Caco-2 (cell line): Measurements from ENCODE around the gene ITGB1. TPM values are rescaled to one million over a fixed set of nuclear protein-coding genes. Genes with fewer than 3 reads are reported as not detected.

Experiments
- BruUV-seq: library from RNA; stranded (reverse); fragments of 400-500 nt; replicated peaks from 2 replicates; lab custom pipeline; 2021; lab: Mats Ljungman, UMichigan
- CTCF ChIA-PET: fragments of 300-600 bp; sonication (Branson Sonifier 250); formaldehyde crosslinking; loops from one replicate; lab custom pipeline; 2022; ENCODE audit warnings: antibody characterized with exemption; lab: Charles Lee
- POLR2A ChIA-PET: fragments of 300-600 bp; sonication (Branson Sonifier 250); formaldehyde crosslinking; loops from one replicate; lab custom pipeline; 2022; ENCODE audit warnings: antibody characterized with exemption; lab: Charles Lee
- DNase-seq, 2 experiments: peaks; one replicate each; pipeline versions ENCODE4 v3.0.0 to v3.0.0-alpha.2; 2020 to 2022
- H3K27me3 ChIP-seq: replicated peaks from 2 replicates; pipeline ENCODE4 v1.6.0; 2011; ENCODE audit warnings: low read length; ENCODE audit not compliant: control insufficient read depth, insufficient read depth
- H3K36me3 ChIP-seq: 2 replicates; pipeline ENCODE4 v1.5.1; 2011; ENCODE audit warnings: low read length; ENCODE audit not compliant: control insufficient read depth, insufficient read depth
- H3K4me1 ChIP-seq: fragments of 250-450 bp; sonication (Bioruptor Pico); 2 replicates; pipeline ENCODE4 v1.5.1; 2020; ENCODE audit warnings: mild to moderate bottlenecking
- H3K4me3 ChIP-seq: 2 replicates; pipeline ENCODE4 v1.5.1; 2011; ENCODE audit warnings: low read depth, mild to moderate bottlenecking, control low read depth, low read length
- H3K9me3 ChIP-seq: fragments of 250-450 bp; sonication (Bioruptor Pico); 2 replicates; pipeline ENCODE4 v1.5.1; 2020; ENCODE audit warnings: mild to moderate bottlenecking, moderate library complexity
- H3K27ac Mint-ChIP-seq: one replicate; pipeline ENCODE4 v1.8.0; 2022; ENCODE audit warnings: mixed read lengths; ENCODE audit not compliant: unreplicated experiment
- H3K27me3 Mint-ChIP-seq: one replicate; pipeline ENCODE4 v1.8.0; 2022; ENCODE audit warnings: mixed read lengths; ENCODE audit not compliant: insufficient read depth, unreplicated experiment
- H3K36me3 Mint-ChIP-seq: one replicate; pipeline ENCODE4 v1.8.0; 2022; ENCODE audit warnings: mild to moderate bottlenecking, mixed read lengths; ENCODE audit not compliant: insufficient read depth, unreplicated experiment
- H3K4me1 Mint-ChIP-seq: one replicate; pipeline ENCODE4 v1.8.0; 2022; ENCODE audit warnings: low read depth, mixed read lengths; ENCODE audit not compliant: unreplicated experiment
- H3K4me3 Mint-ChIP-seq: one replicate; pipeline ENCODE4 v1.8.0; 2022; ENCODE audit warnings: mild to moderate bottlenecking, moderate library complexity, mixed read lengths; ENCODE audit not compliant: unreplicated experiment
- H3K9me3 Mint-ChIP-seq: one replicate; pipeline ENCODE4 v1.8.0; 2022; ENCODE audit warnings: mixed read lengths; ENCODE audit not compliant: unreplicated experiment
- CTCF ChIP-seq, 2 experiments: fragments of 200-600 bp in 1 of 2; IDR thresholded peaks; 1 replicate in 1 of 2; 2 replicates in 1 of 2; pipeline versions ENCODE4 v1.5.1 to v1.8.0; 2011 to 2022; ENCODE audit warnings: antibody characterized with exemption in 1 of 2, control low read depth in 1 of 2, inconsistent platforms in 1 of 2, low read depth in 1 of 2, low read length in 1 of 2, mild to moderate bottlenecking in 1 of 2, moderate library complexity in 1 of 2; ENCODE audit not compliant: insufficient read depth in 1 of 2, severe bottlenecking in 1 of 2, unreplicated experiment in 1 of 2
- intact Hi-C: fragments of 100-400 bp; cut with micrococcal nuclease; formaldehyde crosslinking; loops from one replicate; pipeline ENCODE4 v1.10.0; 2022; ENCODE audit not compliant: unreplicated experiment
- total RNA-seq: library from RNA; stranded (reverse); gene quantifications from 2 replicates; pipeline ENCODE4 v1.2.3, GENCODE V29; 2022

ITGB1 gene
- total RNA-seq, 1 experiment from 2014 or later = 474 TPM

- H3K4me1 ChIP-seq = peaks cover 74% of the 10 kb centered on the region
- no peak for DNase-seq
- ChIA-PET POLR2A (interaction anchor here (1.4 kb wide), 1 partner anchor 29 kb away, joined by 4 read pairs; no protein-coding TSS in a partner anchor), CTCF (interaction anchor here (1.5 kb wide), 1 partner anchor 58 kb away, joined by 4 read pairs; no protein-coding TSS in a partner anchor)
- intact Hi-C loops = loop anchor here (10.0 kb wide), 1 partner anchor 314 kb away; no protein-coding TSS in a partner anchor
- Mint-ChIP-seq H3K4me1 (peaks cover 70% of the 10 kb centered on the region), H3K36me3 (peaks cover 9% of the 10 kb centered on the region), H3K27me3 (no peaks in the 10 kb centered on the region), H3K9me3 (no peaks in the 10 kb centered on the region), H3K27ac (peak overlapping the region; percentile 48), H3K4me3 (peak overlapping the region; percentile 54)
- H3K9me3 ChIP-seq = no peaks in the 10 kb centered on the region
- no peaks in the 10 kb centered on the region for H3K27me3 ChIP-seq
- no peaks in the 10 kb centered on the region for H3K36me3 ChIP-seq
- peak overlapping the region; percentile 11; the same call in 1 of the 2 replicates for H3K4me3 ChIP-seq
- TF ChIP-seq CTCF (IDR thresholded peaks at IDR 0.05; ENCODE audit: insufficient read depth in 1 of 2, low read depth in 1 of 2, low read length in 1 of 2, severe bottlenecking in 1 of 2, unreplicated experiment in 1 of 2) = no peak
- BruUV-seq = no TSS peak
These were observed 6.9 kb downstream of the ITGB1 start for GRCh38 chr10:32951111-32951510.

DNA sequence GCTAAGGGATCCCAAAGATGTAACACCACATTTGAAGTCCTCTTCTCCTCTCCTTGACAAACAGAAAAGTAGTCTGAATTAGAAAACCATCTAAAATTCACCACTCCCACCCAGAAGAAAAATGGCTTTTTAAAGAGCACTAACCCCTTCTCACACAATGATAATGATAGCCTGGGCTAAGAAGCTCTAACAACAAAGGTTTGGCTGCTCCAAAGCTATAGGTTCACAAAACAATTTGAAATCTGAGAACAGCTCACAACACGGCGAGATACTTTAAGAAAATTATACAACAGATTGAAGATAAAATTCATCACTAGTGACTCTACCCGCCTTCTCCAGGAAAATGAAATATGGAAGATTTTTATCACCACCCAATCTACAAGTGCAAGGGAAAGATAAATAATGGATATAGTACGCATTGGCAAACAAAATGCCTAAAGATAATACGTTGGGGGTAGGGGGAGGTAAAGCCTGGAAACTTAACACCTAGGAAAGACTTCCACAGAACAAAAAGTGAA lies 7.4 kb downstream of the ITGB1 start:
- ChIA-PET CTCF (interaction anchor here (1.5 kb wide), 1 partner anchor 58 kb away, joined by 4 read pairs; no protein-coding TSS in a partner anchor), POLR2A (interaction anchor here (1.4 kb wide), 1 partner anchor 30 kb away, joined by 4 read pairs; no protein-coding TSS in a partner anchor)
- peaks cover 74% of the 10 kb centered on the region for H3K4me1 ChIP-seq
- H3K9me3 Mint-ChIP-seq = no peaks in the 10 kb centered on the region
- no peaks in the 10 kb centered on the region for H3K9me3 ChIP-seq
- intact Hi-C loops = loop anchor here (10.0 kb wide), 1 partner anchor 314 kb away; no protein-coding TSS in a partner anchor
- no peaks in the 10 kb centered on the region for H3K27me3 ChIP-seq
- H3K27me3 Mint-ChIP-seq = no peaks in the 10 kb centered on the region
- H3K4me1 Mint-ChIP-seq = peaks cover 68% of the 10 kb centered on the region
- H3K36me3 Mint-ChIP-seq = peaks cover 9% of the 10 kb centered on the region
- no peak for TF ChIP-seq CTCF (IDR thresholded peaks at IDR 0.05; ENCODE audit: insufficient read depth in 1 of 2, low read depth in 1 of 2, low read length in 1 of 2, severe bottlenecking in 1 of 2, unreplicated experiment in 1 of 2)
- BruUV-seq = no TSS peak
- H3K4me3 Mint-ChIP-seq = peak overlapping the region; percentile 54
- H3K4me3 ChIP-seq = peak overlapping the region; percentile 11; the same call in 1 of the 2 replicates
- peak overlapping the region; percentile 48 for H3K27ac Mint-ChIP-seq
- DNase-seq = no peak
- no peaks in the 10 kb centered on the region for H3K36me3 ChIP-seq

DNA sequence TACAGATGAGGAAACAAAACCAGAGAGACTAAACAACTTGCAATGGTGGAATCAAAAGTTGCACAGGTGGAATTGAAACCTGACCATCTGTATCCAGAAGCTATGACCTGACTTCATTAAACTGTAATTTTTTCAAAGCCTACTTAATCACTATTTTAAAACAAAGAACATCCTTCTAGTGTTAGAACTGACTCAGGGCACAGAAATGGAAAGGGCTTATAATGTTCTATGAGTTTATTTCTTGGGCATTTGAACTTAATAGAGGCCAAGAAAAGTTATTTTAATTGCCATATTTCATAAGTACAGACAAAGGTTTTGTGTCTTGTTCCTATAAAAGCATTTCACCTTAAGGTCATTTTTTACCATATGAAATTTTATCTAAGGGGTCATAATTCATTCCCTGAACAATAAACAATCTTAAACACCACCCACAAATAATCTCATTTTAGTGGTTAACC lies 8.8 kb downstream of the ITGB1 start:
- Mint-ChIP-seq H3K27me3 (no peaks in the 10 kb centered on the region), H3K9me3 (no peaks in the 10 kb centered on the region), H3K27ac (peak overlapping the region; percentile 31), H3K4me1 (peaks cover 54% of the 10 kb centered on the region), H3K36me3 (peaks cover 6% of the 10 kb centered on the region), H3K4me3 (no peak overlapping the region)
- no TSS peak for BruUV-seq
- intact Hi-C loops = no loop called here
- no peak for DNase-seq
- no peaks in the 10 kb centered on the region for H3K36me3 ChIP-seq
- H3K4me1 ChIP-seq = peaks cover 64% of the 10 kb centered on the region
- ChIA-PET POLR2A (no interaction called here), CTCF (no interaction called here)
- TF ChIP-seq CTCF (IDR thresholded peaks at IDR 0.05; ENCODE audit: insufficient read depth in 1 of 2, low read depth in 1 of 2, low read length in 1 of 2, severe bottlenecking in 1 of 2, unreplicated experiment in 1 of 2) = no peak
- H3K27me3 ChIP-seq = no peaks in the 10 kb centered on the region
- H3K9me3 ChIP-seq = no peaks in the 10 kb centered on the region
- no peak overlapping the region for H3K4me3 ChIP-seq
